Measurements from ENCODE around the gene WDR53.

- TF ChIP-seq, protein P1, sequence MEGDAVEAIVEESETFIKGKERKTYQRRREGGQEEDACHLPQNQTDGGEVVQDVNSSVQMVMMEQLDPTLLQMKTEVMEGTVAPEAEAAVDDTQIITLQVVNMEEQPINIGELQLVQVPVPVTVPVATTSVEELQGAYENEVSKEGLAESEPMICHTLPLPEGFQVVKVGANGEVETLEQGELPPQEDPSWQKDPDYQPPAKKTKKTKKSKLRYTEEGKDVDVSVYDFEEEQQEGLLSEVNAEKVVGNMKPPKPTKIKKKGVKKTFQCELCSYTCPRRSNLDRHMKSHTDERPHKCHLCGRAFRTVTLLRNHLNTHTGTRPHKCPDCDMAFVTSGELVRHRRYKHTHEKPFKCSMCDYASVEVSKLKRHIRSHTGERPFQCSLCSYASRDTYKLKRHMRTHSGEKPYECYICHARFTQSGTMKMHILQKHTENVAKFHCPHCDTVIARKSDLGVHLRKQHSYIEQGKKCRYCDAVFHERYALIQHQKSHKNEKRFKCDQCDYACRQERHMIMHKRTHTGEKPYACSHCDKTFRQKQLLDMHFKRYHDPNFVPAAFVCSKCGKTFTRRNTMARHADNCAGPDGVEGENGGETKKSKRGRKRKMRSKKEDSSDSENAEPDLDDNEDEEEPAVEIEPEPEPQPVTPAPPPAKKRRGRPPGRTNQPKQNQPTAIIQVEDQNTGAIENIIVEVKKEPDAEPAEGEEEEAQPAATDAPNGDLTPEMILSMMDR (IDR thresholded peaks at IDR 0.05; ENCODE audit: insufficient read depth, low read depth, low read length): no peak
- no peak for TF ChIP-seq EZH2 (IDR thresholded peaks at IDR 0.05; ENCODE audit: insufficient read depth, low read length)
These were observed 23.8 kb downstream of the WDR53 start for GRCh38 chr3:196544491-196544992.

Data from astrocyte (in vitro differentiated cells and primary cell).